Germinal center (tissue), 1 donor: ENCODE measurements around the gene FOXD3.
"Not testable (repeated sequence)": the region's sequence is repeated elsewhere in the genome, so short reads cannot be mapped to it uniquely, and the experiment has no call there.

Source experiments
- DNase-seq: peaks from one replicate; pipeline ENCODE4 v3.0.0; 2012; ENCODE audit warnings: mixed read lengths, low spot score

The FOXD3 gene

DNA sequence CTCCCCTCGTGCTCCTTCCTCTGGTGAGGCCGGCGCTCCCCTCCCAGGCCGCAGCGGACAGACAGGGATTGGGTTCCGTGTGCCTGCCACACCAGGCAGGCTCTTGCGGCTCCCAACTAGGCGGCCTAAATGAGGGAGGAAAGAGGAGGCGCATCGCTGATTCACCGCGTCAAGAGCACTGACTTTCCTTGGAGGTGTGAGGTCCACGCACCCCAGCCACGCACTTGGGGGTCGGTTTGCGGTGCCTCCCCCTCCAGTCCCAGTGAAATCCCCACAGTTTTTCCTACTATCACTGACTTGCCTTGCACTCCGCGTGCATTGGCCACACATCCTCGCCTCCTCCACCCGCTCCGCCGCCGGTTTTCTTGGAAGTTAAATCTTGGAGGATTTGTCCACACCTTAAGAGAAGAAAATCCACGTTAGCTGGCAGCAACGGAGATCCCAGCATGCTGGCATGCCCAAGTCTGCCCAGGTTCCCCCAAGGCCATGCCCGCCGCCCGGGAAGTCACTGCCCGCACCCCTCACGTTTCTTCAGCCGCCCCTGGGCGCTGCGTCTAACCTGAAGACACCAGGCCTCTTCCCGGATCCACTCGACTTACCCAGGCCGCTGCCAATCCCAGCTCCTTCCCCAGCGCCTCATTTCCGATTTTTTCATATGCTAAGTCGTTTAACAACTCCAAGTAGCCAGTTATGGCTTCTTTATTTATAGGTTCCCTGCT lies 1.1 kb upstream of the FOXD3 start:
- no peak for DNase-seq

DNA sequence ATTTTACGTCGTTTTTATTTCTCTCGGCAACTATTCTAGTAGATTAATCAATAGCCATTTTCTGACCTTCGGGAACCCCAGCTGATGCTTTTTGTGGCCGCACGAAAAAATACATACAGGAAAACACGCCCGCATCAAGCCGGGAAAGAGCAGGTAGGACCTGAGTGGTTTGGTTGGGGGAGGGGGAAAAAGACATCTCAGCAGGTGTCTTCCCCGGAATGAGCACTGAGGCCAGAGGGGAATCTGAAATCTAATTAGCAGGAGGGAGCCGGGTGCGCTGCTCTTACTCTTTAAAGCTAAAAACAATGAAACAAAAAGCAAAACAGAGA lies 618 bp upstream of the FOXD3 start:
- DNase-seq: no peak

- no peak for DNase-seq
These were observed 837 bp downstream of the FOXD3 start for GRCh38 chr1:63322944-63323864.

- DNase-seq: no peak
These were observed 1.8 kb downstream of the FOXD3 start for GRCh38 chr1:63323865-63324778.

DNA sequence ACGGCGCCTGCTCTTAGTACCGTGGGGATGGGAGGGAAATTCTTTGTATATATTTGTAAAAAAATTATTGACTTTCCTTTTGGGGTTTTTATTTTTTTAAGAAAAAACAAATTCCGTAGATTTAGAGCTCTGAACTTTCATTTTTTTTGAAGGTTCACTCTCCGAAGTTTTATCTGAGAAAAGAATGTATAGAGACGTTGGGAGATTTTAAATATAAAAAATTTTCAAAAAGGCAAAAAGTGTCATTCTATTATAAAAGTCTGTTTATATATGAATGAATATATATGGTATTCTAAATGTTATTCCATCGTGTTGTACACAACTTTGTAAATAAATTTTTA lies 2.4 kb downstream of the FOXD3 start:
- DNase-seq: no peak

- no peak for DNase-seq
These were observed 3.1 kb downstream of the FOXD3 start for GRCh38 chr1:63325279-63325985.

GRCh38 chr1:63326106-63326472 lies 3.7 kb downstream of the FOXD3 start:
- DNase-seq: no peak

GRCh38 chr1:63326473-63327380 lies 4.4 kb downstream of the FOXD3 start:
- DNase-seq: no peak

- peak; percentile 73 for DNase-seq
These were observed 5.2 kb downstream of the FOXD3 start for GRCh38 chr1:63327417-63328054.

DNA sequence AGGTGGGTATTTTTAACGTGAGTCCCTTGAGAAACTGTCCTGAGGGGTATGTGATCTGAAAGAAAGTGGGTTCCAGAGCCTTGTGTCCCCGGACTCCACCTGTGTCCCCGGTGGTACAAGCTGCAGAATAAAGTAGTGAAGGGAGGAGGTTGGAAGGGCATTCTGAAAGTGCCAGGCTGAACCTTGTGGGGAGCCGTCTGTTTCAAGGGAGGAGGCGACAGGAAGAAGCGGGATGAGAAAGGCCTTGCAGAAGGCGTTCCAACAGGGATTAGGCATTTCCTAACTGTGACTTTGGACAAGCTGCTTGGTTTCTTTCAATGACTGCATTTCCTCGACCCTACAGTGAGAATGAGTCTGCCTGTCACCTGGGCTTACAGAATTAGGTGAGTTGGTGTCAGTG lies 5.8 kb downstream of the FOXD3 start:
- no peak for DNase-seq

DNA sequence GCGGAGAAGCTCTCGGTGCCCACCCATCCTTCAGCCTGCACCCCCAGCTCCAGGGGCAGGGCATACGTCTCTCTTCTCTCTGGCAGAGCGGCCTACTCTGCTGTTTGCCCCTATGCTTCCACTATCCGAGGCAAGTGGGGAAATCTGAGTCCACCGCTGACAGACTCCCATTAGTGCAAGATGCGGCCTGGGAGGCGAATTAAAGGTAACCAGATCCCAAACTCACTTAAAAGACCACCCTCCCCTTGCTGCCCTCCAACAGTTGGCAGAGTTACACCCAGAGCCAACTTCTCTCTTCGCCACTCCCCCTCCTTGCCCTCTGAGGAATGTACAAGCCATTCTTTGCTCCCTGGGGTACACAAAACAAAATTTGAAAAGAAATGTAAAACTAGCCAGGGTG lies 6.4 kb downstream of the FOXD3 start:
- DNase-seq: no peak

- no peak for DNase-seq
These were observed 7.4 kb downstream of the FOXD3 start for GRCh38 chr1:63329621-63330330.

DNA sequence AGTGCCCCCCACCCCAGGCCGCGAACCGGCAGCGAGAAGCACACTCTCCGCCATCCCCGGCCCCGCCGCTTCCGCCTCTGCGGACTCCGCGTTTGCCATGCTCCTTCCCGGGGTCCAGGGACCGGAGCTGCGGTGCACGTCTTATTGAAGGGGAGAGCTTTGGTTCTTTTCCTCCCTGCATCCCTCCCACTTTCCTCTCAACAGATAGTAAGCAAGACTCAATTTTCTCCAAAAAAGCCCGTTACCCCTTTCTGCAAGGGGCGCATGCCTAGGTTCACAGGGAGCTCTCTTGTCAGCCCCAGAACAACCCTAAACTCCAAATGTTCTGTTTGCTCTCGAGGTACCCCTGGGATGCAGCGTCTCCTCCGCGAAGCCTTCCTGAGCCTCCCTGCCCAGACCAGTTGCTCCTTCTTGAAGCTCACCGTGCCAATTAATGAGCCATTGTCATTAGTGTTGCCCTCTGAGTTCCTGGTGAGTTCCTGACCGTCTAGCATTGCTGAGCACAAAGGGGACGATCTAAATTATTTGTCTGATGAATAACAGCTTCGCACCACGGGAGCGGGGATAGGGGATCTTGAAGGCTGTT lies 8.1 kb downstream of the FOXD3 start:
- no peak for DNase-seq

GRCh38 chr1:63342402-63342801 lies 20.0 kb downstream of the FOXD3 start:
- no peak for DNase-seq

DNA sequence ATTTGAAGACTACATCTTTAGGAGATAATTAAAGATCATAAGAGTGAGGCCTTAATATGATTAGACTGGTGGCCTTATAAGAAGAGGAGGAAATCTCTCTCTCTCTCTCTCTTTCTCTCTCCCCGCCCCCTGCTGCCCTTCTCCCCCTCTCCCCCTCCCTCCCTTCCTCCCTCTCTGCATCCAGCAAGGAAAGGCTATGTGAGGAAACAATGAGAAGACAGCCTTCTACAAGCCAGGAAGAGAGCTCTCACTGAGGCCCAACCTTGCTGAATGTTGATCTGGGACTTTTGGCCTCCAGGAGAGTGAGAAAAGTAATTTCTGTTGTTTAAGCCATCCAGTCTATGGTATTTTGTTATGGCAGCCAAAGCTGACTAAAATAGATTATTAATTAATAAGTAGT lies 21.6 kb downstream of the FOXD3 start:
- no peak for DNase-seq

DNA sequence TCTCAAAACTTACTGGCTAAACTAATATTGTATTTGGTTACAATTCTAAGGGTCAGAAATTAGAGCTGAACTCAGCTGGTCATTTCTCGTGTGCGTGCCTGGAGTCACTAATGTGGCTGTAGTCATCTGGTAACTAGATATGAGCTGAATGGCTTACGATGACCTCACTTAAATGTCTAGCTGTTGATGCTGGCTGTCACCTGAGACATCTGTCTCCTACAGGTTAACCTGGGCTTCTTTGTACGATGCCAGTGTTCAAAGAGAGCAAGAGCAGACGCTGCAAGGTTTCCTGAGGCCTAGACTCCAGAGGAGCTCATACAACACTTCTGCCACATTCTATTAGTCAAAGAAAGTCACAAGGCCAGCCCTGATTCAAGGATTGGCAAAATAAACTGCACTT lies 28.0 kb downstream of the FOXD3 start:
- DNase-seq: no peak

DNA sequence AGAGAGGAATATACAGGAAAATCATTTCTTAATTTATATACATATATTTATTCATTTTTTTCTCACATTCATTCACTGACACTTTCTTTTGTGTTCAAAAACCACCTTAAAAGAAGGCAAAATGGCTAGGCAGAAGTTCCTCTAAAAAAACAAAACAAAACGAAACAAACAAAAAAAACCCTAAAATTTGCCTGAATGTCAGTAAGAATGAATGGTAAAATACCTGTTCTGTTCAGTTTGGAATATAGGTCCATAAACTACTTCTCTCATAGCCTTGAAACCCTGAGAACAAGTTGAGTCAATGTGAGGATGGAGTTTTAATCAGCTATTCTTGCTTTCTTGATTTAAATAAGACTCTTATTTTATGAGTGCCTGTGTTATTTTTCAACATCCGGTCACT lies 30.4 kb downstream of the FOXD3 start:
- no peak for DNase-seq

DNA sequence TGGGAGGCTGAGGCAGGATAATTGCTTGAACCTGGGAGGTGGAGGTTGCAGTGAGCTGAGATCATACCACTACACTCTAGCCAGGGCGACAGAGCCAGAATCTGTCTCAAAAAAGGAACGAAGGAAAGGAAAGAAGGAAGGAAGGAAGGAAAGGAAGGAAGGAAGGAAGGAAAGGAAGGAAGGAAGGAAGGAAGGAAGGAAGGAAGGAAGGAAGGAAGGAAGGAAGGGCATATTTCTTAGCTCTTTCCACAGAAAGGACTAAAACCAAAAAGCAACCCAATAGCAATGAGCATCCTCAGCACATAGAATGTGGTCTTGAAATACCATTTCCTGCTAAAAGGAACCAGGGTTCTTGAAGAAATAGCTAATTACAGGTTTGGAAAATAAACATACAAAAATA lies 33.9 kb downstream of the FOXD3 start:
- not testable (repeated sequence) for DNase-seq

GRCh38 chr1:63359561-63359960 lies 37.2 kb downstream of the FOXD3 start:
- no peak for DNase-seq
